NCI-H1105 (cell line): ENCODE results near the gene RHOJ.
"Not testable (repeated sequence)": the region's sequence is repeated elsewhere in the genome, so short reads cannot be mapped to it uniquely, and the experiment has no call there.

Experiments used
- DNase-seq: peaks from one replicate; lab custom pipeline; 2025; lab: John Stamatoyannopoulos, UW

The RHOJ gene

DNA sequence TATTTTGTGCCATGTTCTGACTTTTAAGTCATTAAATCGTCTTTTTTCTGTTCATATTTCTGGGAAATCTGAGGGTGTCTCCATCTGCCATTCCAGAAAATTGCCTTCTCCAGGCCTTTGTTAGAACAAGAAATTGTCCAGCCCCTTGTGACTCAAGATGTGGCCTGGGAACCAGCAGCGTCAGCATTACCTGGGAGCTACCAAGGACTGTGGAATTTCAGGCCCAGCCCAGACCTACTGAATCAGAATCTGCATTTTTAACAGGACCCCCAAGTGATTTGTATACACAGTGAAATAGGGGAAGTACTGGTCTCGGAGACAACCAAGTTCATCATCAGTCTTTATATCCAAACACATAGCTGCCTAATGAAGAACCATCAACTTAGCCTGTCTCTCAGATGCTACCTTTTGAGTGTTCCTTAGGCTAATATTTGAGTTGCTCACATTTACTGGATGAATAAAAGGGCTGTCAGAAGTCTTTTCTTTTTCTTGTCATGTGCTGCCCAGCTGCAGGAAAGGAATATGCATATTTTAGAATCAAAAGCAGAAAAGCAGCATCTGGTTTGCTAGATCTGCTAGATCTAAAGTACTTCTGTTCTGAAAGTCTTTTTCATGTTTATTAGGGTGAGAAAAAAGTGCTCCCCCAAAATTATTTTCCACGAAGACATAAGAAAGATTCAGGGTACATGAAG is 93.3 kb downstream of the RHOJ start:
- no peak for DNase-seq

DNA sequence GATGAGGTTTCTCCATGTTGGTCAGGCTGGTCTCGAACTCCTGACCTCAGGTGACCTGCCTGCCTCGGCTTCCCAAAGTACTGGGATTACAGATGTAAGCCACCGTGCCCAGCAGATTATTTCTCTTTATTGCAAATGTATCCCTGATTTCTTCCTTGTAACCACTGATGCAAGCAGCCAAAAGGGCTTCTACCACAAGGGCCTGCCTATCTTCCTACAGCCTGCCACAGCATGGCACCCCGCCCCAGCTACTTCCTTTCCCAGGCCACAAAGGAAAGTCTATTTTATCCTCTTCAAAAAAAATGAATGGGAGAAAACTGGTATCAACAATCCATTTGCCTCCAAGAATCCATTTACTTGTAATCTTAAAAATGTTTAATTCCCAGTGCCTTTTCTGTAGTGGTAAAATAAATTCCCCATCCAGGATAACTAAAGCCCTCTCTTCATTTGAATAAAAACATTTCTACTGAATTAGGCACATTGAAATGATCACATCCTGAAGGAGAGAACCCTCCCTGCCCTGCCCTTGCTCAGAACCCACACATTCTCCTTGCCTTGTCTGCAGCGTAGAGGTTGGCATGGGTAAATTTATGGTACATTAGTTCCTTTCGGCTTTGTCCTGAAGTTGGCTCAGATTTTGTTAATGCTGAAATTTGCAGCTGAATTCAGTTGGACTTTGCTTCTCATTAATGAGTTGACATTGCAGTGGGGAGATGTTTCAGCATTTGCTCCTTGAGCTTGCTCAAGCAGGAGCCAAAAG is 95.3 kb downstream of the RHOJ start:
- DNase-seq = no peak

DNA sequence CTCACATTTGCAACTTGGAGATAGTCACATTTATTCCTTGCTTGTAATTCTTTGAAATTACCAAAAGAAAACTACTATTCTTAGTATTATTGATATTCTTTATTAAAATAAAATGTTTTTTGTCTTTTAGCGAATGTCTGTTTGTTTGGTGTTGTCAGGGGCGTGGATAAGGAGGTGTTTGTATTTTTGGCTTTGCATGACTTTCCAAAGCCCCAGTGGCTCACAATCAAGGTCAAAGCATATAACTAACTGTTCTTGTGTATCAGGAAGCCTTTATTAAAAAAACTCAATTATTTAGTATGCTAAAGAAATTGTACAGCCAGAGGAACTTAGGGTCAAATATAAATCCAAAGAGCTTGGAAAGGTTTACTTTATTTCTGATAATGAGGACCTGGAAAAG is 96.6 kb downstream of the RHOJ start:
- no peak for DNase-seq

DNA sequence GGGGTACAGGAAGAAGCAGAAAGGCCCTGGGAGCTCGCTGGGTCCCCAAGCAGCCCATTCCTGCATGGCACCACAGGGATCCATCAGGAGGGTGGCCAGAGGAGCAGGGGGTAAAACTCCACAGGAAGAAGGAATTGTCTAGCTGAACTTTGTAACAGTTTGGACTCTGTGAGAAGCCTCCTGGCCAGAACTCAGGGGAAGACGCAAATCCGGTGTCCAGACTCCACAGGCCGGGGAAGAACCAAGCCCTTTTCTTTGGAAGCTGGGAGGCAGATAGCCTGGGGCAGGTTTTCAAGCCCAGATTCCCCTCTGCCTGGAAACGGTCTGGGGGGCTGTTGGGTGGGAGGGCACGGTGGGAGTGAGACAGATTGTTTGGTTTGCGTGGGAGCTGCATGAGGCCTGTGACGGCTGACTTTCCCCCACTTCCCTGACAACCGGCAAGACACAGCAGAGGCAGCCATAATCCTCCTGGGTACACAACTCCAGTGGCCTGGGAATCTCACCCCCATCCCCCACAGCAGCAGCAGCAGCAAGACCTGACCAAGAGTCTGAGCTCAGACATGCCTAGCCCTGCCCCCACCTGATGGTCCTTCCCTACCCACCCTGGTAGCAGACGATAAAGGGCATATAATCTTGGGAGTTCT is 97.8 kb downstream of the RHOJ start:
- no peak for DNase-seq

DNA sequence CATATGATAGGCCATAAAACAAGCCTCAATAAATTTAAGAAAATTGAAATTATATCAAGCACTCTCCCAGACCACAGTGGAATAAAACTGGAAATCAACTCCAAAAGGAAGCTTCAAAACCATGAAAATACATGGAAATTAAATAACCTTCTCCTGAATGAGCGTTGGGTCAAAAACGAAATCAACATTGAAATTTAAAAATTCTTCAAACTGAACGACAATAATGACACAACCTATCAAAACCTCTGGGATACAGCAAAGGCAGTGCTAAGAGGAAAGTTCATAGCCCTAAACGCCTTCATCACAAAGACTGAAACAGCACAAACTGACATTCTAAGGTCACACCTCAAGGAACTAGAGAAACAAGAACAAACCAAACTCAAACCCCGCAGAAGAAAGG is 100.2 kb downstream of the RHOJ start:
- DNase-seq = not testable (repeated sequence)

DNA sequence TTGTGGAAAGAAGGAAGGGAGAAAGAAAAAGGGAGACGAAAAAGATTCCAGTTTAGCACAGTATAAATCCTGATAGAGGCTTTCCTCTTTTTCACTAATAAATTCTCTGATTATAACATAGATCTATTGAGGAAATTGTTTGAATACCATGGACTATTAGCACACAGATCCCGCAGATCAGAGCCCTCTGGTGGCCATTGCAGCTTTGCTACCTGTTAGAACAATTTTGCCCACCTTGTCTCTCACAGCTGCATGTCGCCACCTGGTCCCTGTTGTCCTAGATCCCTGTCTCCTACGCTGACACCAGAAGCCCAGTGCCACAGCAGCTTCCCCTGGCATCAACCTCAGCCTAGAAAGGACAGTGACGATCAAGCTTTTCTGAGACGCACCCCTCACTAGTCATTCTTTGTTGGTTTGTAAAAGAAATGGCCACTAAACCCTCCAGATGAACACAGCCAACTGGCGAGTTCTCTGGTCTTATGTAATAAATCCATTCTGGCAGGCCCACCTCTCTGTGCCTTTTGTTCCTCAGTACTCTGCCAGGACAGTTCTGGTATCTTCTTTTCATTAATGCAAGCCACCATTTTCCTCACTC is 104.6 kb downstream of the RHOJ start:
- peak; percentile 37 for DNase-seq

DNA sequence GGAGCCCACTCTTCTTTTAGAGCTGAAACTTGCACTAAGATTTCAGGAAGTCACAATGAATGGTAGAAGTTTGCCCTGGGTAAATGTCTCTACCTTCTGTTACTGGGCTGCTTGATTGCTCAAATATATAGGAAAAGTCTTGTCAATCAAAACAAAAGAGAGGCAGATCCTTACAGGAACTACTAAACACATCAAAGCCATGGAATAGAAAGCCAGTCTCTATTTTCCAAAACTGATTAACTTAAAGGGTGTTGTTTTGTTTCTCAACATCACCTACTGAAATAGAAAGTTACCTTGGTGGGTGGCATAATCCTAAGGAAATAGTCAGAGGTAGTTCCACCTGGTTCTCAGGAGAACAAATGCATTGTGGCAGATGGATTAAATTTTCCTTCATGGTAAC is 114.6 kb downstream of the RHOJ start, which contains the start of gene GPHB5:
TSS of gene GPHB5 (minus strand) at position 101 of the 400 bp plus-strand sequence. CDS start 1,086 bp downstream, outside the sequence.
- no peak for DNase-seq

DNA sequence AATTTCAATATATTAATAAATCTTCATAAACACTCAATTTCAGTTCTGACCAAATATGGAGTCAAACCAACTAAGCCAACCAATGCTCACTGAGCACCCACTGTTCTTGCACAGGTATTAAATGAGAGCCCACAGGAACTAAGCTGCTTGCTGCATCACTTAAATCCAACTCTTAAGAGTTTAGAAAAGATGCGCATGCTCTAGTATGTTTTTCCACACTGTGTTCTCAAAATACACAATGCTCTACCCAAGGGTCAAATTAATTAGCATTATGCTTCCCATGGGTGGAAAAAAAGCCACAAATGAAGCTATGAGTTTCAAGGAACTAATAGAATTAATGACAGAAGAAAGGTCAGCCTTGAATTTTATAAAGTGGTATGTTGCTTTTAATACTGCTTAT is 118.2 kb downstream of the RHOJ start:
- DNase-seq = no peak

DNA sequence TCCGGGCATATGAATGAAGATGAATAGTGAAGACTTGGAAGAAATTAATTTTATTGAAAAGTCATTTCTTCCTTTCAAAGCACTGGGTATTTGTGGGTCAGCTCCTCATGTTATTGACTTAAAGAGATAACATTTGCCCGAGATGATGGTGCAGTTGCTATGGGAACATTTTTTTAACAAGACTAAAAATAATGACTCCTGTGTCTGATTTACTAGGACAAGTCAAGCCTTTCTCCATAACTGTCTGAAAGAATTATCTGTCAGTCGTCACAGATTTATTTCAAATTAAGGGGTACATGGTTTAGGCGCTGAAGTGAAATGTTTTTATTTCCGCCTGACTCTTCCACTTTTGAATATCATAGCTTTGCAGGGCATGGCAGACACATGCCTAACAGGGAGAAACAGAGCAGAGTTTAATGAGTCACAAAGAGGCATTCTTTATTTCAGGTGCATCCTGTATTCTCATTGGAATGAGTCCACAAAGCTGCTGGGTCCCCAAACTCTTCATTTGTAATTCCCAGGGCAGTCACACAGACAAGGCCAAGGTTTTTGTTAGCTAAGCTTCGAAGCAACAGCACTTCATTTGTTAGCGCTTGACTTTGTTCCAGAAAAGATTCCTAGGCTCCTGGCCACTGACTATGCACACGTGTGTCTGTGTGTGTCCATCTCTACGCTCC is 118.8 kb downstream of the RHOJ start:
- DNase-seq = no peak

DNA sequence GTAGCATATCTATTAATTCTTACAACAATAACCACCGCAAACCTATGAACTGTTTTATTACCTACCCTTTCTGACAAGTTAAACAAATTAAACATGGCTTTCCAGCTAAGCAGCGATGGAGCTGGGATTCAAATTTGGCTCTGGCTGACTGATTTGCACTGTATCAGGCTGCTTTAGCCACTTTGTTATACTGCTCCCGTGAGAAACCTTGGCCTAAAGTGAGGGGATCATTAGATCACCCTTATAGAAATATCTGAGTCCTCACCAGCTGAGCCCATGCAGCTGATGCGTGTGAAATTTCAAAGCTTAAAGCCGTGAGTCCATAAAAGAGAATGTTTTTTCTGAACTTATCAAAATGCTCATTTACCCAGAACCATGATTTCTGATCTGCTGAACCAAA is 122.6 kb downstream of the RHOJ start:
- no peak for DNase-seq

DNA sequence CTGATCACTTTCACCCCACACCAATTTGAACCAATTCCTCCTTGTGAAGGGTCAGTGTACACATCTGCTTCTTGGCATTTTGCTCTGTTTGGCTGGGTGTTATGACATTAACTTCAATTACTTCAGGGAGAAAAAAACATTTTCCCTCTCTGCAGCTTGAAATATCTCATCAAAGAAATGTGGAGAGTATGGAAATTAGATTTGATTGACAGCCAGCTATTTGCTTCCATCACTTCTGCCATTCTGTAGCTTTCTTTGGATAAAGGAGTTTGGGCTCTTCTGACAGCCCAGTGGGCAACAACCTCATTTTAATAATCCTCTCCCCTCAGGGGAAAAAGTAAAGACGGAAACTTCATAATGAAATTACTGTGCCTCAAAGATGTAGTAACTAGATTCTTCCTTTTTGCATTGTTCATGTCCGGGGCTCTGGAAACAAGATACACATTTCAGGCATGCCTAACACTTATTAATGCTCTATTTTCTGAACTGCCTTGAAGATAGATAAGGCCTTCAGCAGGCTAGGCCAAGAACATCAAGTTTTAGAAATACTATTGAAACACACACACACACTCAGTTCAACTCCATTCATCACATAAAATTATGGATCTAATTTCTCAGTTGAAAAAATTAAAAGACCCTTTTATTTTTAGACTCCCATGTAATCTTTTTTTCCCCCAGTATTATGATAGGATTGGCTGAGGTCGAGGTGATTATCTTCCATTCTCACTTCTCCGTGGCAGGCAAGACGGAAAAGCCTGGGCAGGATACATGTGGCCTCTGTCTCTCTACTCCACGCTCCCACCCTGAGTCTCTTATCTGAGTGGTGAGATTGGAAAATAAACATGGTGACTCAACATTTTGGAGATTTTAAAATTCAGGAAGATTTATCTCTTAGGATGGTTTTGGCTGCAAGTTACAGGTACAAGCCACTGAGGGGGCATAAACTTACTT is 124.8 kb downstream of the RHOJ start:
- no peak for DNase-seq

DNA sequence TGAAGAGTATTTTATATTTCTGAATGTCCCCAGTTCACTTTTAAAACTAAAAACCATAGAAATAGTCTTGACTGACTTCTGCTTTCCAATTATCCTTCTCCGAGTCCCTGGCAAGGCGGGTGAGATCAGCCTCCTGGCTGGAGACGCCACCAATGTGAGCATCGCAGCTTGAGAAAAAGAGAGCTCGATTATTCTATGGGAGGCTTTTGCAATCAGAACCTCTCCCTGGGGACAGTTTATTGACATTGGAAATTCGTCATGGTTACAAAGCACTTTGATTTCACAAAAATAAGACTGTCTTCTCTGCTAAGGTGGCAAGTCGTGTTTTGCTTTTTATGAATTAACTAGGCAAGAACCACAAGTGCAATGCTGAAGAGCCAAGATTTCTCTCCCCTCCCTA is 138.1 kb downstream of the RHOJ start:
- no peak for DNase-seq
